HG03103 (cell line): ENCODE data around the gene COQ9.
"Not testable (repeated sequence)": the region's sequence is repeated elsewhere in the genome, so short reads cannot be mapped to it uniquely, and the experiment has no call there.

ENCODE experiments used
- ATAC-seq: cut with Tn5 transposase; IDR thresholded peaks from one replicate; pipeline ENCODE4 v1.9.1; 2021; ENCODE audit warnings: low read depth; ENCODE audit not compliant: unreplicated experiment

COQ9 gene

DNA sequence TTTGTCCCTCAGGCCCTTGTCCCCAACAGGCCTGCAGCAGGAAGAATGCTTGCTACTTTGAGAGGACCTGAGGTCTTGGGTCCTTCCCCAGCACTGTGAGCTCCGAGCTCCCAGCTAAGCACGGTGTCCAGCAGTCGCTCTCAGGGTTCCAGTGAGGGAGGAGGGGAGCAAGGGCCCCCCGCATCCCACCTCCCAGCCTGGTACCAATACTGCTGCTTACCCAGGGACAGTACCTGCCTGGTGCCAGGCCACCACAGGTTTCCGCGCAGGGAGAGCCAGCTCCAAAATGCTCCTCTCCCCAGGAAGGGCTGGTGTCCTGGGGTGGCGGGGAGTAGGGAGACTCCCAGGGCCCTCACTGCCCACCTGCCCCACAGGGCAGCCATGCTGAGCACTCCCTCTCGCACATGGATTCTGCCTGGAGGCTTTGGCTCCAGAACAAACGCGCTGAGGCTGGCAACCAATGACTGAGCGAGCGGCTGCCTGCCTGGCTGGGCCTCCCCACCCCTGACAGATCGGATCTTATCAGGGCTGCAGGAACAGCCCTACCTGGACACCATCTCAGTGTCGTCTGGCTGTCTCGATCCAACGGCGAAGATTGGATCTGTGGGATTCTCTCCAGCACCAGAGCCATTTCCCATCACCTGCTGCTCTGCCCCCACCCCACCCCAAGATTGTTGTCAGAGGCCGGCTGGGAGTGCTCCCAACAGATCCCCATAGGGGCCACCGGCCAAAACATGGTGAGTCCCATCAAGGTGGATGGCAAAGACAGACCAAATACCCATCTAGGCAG, 36.6 kb downstream of the COQ9 start:
- ATAC-seq: no peak

DNA sequence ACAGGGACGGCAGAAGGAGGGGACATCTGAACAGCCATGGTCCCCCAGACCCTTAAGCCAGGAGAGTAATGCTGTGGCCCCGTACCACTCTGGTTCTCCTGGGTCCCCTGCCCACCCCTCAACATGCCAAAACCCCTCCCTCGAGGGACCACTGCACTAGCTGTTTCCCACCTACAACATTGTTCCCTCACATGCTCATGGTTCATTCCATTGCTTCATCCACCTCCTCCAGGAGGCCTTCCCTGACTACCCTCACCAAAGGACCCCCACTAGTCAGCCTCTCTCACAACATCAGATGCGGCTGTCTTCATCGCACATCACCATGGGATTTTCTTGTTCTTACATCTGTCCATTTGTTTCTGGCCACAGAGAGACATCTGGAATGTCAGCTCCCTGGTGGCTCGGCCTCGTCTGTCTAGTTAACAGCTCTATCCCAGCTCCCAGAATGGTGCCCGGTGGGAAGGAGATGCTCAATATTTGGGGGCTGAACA, 37.3 kb downstream of the COQ9 start:
- ATAC-seq: no peak

DNA sequence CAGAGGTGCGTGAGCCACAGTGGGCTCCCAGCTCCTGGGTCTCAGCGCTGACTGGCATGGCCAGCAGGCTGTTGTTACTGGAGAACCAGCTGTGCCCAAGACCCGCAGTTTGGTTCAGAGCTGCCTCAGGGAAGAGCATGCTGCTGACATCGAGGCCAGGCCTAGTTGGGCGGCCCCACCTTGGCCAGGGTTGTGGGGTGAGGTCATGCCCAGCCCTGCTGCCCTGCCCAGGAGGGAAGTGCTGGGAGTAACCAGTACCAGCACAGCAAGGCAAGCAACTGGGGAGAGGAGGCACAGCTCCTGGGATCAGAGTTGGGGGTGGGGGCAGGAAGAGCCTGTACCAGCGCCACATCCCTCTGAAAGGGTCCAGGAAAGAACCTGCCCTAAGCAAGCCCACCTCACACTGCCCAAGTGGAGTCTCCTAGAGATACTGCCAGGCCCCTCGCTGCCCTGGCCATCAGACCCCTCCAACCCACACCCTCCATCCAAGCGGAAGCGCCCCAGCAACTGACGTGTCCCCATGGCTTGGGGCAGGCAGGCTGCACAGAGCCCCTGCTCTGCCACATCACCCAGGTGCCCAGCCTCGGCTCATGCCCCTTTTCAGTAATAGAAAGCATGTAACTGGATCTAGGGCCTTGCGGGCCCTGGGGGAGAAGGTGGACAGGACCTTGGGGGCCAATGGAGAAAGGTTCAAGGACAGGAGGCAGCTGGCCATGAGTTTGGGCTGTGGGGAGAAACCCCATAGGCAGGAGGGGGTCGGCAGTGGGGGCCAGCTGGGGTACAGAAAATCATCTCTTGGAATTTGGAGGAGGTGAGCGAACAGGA, 38.0 kb downstream of the COQ9 start:
- no peak for ATAC-seq

DNA sequence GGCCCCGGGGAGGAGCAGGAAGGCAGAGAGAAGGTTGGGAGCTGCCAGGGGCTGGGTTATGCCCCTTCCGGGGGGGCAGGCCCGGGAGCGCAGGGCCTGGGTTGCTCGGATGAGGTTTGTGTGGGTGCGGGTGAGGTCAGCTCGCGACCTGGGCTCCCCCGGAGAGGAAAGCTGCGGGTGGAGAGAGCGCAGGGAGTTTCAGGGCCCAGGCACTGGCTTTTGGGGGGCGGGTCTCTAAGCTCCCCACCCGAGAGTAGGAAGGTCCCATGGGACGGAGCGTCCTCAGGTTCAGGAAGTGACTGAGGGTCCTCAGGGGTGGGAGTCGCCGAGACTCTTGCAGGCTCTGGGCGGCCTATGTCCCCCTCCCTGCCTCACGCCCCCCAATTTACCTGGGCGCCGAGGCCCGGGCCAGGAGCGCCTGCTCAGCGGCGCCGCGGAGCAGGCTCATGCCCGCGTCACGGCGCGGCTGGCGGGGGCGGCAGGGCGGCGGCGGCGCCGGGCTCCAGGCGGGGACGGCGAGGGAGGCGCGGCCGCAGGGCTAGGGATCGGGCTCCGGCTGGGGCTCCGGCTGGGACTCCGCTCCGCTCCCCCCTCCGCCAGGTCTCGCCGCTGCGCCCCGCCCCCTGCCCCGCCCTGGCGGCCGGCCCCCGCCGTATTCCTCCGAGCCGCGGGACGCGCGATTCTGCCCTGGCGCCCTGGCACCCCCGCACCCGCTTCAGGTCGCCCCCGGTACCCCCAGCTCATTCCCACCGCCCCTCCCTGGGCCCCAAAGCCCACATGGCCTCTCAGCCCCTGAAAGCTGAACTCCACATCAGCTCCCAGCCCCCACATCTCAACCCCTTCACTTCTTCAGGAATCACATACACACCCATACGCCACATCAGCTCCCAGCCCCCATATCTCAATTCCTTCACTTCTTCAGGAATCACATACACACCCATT, 38.9 kb downstream of the COQ9 start, which contains the start of gene DOK4:
Gene DOK4 (minus strand): TSS at position 578 of the 942 bp plus-strand sequence. CDS start 6,986 bp downstream, outside the sequence.
- ATAC-seq: peak; percentile 70

GRCh38 chr16:57486858-57487834, 39.9 kb downstream of the COQ9 start:
- no peak for ATAC-seq

DNA sequence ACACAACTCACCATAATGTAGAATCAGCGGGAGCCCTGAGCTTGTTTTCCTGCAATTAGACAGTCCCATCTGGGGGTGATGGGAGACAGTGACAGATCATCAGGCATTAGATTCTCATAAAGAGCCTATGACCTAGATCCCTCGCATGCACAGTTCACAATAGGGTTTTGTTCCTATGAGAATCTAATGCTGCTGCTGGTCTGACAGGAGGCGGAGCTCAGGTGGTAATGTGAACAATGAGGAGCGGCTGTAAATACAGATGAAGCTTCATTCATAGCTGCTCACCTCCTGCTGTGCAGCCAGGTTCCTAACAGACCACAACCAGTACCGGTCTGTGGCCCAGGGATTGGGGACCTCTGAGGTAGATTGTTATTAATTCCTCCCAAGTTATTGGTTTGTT, 42.0 kb downstream of the COQ9 start:
- ATAC-seq: no peak

GRCh38 chr16:57493767-57494166, 46.5 kb downstream of the COQ9 start:
- no peak for ATAC-seq

GRCh38 chr16:57497121-57497520, 49.8 kb downstream of the COQ9 start:
- no peak for ATAC-seq

DNA sequence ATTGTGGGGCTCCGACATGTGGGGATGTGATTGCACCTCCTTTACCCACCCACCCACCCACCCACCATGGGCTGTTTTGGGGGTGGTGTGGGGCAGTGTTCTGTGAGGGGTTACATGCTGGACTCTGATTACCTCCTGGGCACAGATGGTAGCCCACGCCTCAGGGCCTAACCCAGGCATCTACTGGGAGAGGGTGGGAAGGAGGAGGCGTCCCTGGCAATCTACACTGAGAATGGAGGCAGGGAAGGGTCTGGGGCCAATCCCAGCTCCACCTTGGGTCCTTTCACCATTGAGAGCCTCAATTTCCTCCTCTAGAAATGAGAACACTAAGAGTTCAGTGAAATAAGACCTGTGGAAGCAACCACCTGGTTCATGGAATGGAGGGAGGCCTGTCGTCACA, 50.8 kb downstream of the COQ9 start:
- ATAC-seq: no peak

- ATAC-seq: not testable (repeated sequence)
These were observed 52.7 kb downstream of the COQ9 start for GRCh38 chr16:57499941-57500340.

- no peak for ATAC-seq
These were observed 53.4 kb downstream of the COQ9 start for GRCh38 chr16:57500578-57501111.

GRCh38 chr16:57501492-57501891, 54.2 kb downstream of the COQ9 start:
- ATAC-seq: no peak

GRCh38 chr16:57502048-57502775, 54.9 kb downstream of the COQ9 start:
- ATAC-seq: no peak

- no peak for ATAC-seq
These were observed 56.1 kb downstream of the COQ9 start for GRCh38 chr16:57503366-57503765.

GRCh38 chr16:57504001-57504400, 56.7 kb downstream of the COQ9 start:
- no peak for ATAC-seq

DNA sequence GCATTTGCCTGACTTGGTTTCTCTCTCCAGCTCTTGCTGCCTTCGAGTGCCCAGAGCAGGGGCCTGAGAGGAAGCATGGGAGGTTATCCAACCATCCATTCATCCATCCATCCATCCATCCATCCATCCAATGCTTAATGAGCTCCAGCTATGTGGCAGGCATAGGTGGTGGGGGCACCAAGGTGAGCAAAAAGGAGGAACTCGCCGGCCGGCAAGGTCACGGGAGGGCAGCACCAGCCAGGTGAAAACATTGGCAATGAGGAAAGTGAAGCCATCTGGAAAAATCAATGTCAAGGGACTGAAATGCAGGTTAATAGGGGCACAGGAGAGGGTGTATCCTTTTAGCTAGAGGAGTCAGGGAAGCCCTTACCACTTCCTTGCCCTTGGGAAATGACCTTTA, 57.2 kb downstream of the COQ9 start:
- no peak for ATAC-seq

- no peak for ATAC-seq
These were observed 57.9 kb downstream of the COQ9 start for GRCh38 chr16:57505169-57505568.
